GM13976 (cell line): Measurements from ENCODE around the gene GULP1.

ENCODE experiments used
- DNase-seq: peaks from one replicate; pipeline ENCODE4 v3.0.0; 2012; ENCODE audit warnings: low spot score
- in situ Hi-C: fragments of 300-500 bp; cut with MboI; formaldehyde crosslinking; loops from one replicate; pipeline ENCODE4 v1.12.0; 2022; ENCODE audit warnings: low sequenced_read_pairs, mixed read lengths, inconsistent platforms; ENCODE audit not compliant: unreplicated experiment
- TF ChIP-seq, protein P1 (sequence below): IDR thresholded peaks from 2 replicates; pipeline ENCODE4 v1.5.1; 2012; ENCODE audit warnings: borderline replicate concordance, mild to moderate bottlenecking; ENCODE audit not compliant: insufficient read depth; ENCODE audit errors: extremely low read depth, missing control alignments, control extremely low read depth

GULP1 gene

DNA sequence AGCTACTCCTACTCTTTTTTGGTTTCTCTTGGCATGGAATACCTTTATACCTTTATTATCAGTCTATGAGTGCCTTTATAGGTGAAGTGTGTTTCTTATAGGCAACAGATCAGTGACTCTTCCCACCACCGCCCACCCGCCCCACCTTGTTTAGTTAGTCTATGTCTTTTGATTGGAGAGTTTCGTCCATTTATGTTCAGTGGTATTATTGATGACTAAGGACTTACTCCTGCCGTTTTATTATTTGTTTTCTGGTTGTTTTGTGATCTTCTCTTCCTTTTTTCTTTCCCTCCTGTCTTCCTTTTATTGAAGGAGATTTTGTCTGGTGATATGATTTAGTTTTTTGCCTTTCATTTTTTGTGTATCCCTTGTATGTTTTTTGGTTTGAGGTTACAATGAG is 179.5 kb downstream of the GULP1 start:
- TF ChIP-seq, protein P1, sequence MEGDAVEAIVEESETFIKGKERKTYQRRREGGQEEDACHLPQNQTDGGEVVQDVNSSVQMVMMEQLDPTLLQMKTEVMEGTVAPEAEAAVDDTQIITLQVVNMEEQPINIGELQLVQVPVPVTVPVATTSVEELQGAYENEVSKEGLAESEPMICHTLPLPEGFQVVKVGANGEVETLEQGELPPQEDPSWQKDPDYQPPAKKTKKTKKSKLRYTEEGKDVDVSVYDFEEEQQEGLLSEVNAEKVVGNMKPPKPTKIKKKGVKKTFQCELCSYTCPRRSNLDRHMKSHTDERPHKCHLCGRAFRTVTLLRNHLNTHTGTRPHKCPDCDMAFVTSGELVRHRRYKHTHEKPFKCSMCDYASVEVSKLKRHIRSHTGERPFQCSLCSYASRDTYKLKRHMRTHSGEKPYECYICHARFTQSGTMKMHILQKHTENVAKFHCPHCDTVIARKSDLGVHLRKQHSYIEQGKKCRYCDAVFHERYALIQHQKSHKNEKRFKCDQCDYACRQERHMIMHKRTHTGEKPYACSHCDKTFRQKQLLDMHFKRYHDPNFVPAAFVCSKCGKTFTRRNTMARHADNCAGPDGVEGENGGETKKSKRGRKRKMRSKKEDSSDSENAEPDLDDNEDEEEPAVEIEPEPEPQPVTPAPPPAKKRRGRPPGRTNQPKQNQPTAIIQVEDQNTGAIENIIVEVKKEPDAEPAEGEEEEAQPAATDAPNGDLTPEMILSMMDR: no peak
- in situ Hi-C loops: no loop called here
- DNase-seq: no peak

DNA sequence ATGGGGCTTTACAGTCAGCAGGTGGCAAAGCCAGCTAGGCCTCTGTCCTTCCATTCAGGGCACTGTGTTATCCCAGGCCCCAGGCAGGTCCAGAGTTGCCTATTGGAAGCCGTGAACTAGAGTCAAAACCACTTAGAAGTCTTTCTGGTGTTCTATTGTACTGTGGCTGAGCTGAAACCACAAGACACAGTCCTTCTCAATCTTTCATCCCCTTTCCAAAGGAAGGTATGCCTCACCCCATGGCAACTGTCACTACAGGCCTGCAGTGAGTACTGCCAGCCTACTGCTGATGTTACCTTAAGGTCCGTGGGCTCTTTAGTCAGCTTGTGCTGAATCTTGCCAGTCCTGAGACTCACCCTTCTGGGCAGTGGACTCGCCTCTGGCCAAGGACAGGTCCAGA is 181.6 kb downstream of the GULP1 start:
- in situ Hi-C loops: no loop called here

DNA sequence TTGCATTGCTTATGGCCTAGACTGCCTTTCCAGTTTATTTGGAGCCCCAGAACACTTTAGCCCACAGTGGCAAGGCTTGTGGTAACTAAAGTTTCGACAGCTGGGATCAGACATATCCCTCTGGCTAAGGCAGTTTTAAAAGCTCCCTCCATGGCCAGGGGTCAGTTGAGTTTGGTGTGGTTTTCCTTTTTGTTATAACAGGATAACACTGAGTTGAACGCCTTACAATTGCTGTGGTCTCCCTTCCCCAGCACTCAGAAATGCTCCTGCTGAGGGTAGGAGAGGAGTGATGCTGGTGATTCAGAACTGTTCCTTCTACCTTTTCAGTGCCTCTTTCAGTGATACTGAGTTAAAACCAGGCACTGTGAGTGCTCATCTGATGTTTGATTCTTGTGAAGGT is 182.6 kb downstream of the GULP1 start:
- no peak for DNase-seq
- TF ChIP-seq, protein P1: no peak
- in situ Hi-C loops: no loop called here

More for the DNA sequence above, 181.6 kb downstream of the GULP1 start:
- no peak for DNase-seq
- TF ChIP-seq, protein P1: no peak

DNA sequence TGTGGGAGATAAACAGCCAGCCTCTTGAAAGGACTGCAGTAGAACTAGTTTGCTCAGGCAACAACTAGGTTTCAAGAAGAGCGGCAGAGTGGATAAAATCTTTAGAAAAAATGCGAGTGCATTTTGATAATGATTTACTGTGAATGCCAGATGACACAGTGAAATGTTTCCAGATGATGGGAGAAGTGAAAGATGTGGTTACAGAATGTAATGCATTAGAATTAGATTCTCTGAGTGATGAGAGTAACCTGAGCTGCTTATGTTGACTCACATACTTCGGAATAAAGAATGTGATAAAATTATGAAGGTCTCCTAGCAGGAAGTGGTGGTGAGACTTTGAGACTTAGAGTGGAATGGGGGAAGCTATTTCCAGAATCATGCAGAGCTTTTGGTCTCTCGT is 184.3 kb downstream of the GULP1 start:
- TF ChIP-seq, protein P1: no peak
- DNase-seq: no peak
- in situ Hi-C loops: no loop called here

DNA sequence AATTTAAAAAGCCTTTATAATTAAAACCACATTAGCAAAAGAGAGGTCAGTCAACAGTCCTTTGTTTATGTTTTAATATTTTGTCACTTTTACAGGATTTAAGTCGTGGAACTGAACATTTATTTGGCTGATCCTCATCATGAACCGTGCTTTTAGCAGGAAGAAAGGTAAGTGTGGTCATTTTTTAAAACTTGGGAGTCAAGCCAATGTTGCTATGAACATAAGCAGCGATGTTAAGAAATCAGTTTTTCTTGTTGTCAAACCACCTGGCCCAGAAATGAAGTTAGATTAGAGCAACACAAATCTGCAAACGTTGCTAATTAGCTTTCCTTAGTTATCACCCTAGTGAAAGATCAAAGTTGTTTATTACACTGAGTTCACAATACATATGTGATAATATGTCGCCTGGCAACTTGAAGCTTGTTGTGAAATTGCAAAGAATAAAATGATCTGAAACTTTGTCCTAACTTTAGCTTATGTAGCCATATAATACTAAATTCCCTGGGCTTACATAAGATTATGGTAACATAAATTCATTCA is 186.0 kb downstream of the GULP1 start:
- TF ChIP-seq, protein P1: no peak
- DNase-seq: no peak
- in situ Hi-C loops: no loop called here

DNA sequence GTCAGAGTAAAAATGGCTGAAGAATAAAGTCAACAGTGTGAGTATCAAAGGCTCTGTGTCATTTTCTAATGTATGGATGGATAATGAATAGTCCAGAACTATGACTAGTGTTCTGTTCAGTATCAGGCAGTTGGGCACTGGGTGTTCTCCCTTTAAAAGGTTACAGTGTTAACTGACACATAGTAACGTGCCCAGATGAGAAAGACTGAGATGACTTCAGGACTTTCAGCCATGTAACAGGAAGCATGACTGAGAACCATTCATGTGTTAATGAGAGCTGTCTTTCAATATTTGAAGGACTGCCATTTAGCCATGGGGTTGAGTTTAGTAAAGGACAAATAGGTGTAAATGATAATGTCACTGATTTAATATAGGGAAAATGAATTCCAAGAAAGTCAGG is 187.1 kb downstream of the GULP1 start:
- in situ Hi-C loops: no loop called here
- TF ChIP-seq, protein P1: no peak
- DNase-seq: no peak
